IMR-90 (cell line): ENCODE data around the gene LGALS3. TPM values are rescaled to one million over a fixed set of nuclear protein-coding genes. Genes with fewer than 3 reads are reported as not detected.

Experiments
- ATAC-seq: fragments of 200-7000 bp; cut with Tn5 transposase; 2 replicates; pipeline ENCODE4 v1.9.1; 2020; ENCODE audit warnings: low read depth, mild to moderate bottlenecking, moderate library complexity
- BruUV-seq: library from RNA; stranded (reverse); fragments of 400-500 nt; replicated peaks from 2 replicates; lab custom pipeline; 2021; lab: Mats Ljungman, UMichigan
- CTCF ChIA-PET: fragments of 300-600 bp; formaldehyde crosslinking; extraction: SDS; loops from one replicate; lab custom pipeline; 2021; ENCODE audit warnings: antibody characterized with exemption; lab: Yijun Ruan, JAX
- POLR2A ChIA-PET: fragments of 300-600 bp; sonication (Branson Sonifier 250); formaldehyde crosslinking; loops from one replicate; lab custom pipeline; 2022; ENCODE audit warnings: antibody characterized with exemption; ENCODE audit not compliant: unreplicated experiment; lab: Charles Lee
- DNase-seq: peaks from one replicate; pipeline ENCODE4 v3.0.0; 2013
- H2AFZ ChIP-seq: replicated peaks from 2 replicates; pipeline ENCODE3; 2013; ENCODE audit warnings: low read length, mild to moderate bottlenecking; ENCODE audit not compliant: poor library complexity
- H2AK5ac ChIP-seq: 2 replicates; pipeline ENCODE4 v1.6.1; 2013; ENCODE audit warnings: low read depth, low read length, inconsistent platforms
- H2AK9ac ChIP-seq: replicated peaks from 2 replicates; pipeline ENCODE3; 2013; ENCODE audit warnings: mild to moderate bottlenecking, low read depth, low read length, moderate library complexity; ENCODE audit not compliant: poor library complexity
- H2BK120ac ChIP-seq: 2 replicates; pipeline ENCODE4 v1.6.1; 2013; ENCODE audit warnings: low read depth, low read length, inconsistent platforms
- H2BK15ac ChIP-seq: 3 replicates; pipeline ENCODE4 v1.6.1; 2013; ENCODE audit warnings: low read depth, low read length, inconsistent platforms
- H2BK20ac ChIP-seq: 2 replicates; pipeline ENCODE4 v1.6.1; 2013; ENCODE audit warnings: low read depth, mild to moderate bottlenecking, inconsistent platforms, low read length, moderate library complexity
- H2BK5ac ChIP-seq: 2 replicates; pipeline ENCODE4 v1.6.1; 2013; ENCODE audit warnings: mild to moderate bottlenecking, low read depth, low read length, inconsistent platforms; ENCODE audit not compliant: poor library complexity, severe bottlenecking
- H3K14ac ChIP-seq: replicated peaks from 2 replicates; pipeline ENCODE4 v1.6.1; 2013; ENCODE audit warnings: low read depth, low read length, inconsistent platforms
- H3K18ac ChIP-seq: 2 replicates; pipeline ENCODE4 v1.6.1; 2013; ENCODE audit warnings: low read depth, low read length, control low read depth
- H3K23ac ChIP-seq: 2 replicates; pipeline ENCODE4 v1.6.1; 2013; ENCODE audit warnings: low read depth, low read length, inconsistent platforms
- H3K27ac ChIP-seq: 2 replicates; pipeline ENCODE4 v1.5.1; 2013; ENCODE audit warnings: mild to moderate bottlenecking, control low read depth, low read length; ENCODE audit not compliant: insufficient read depth
- H3K27me3 ChIP-seq: 2 replicates; pipeline ENCODE4 v1.6.1; 2013; ENCODE audit warnings: low read length; ENCODE audit not compliant: control insufficient read depth, insufficient read depth
- H3K36me3 ChIP-seq: 2 replicates; pipeline ENCODE4 v1.6.1; 2013; ENCODE audit warnings: low read length, mixed read lengths; ENCODE audit not compliant: control insufficient read depth, insufficient read depth
- H3K4ac ChIP-seq: 2 replicates; pipeline ENCODE4 v1.6.1; 2013; ENCODE audit warnings: low read depth, low read length, inconsistent platforms
- H3K4me1 ChIP-seq: 2 replicates; pipeline ENCODE4 v1.6.1; 2013; ENCODE audit warnings: low read length, mixed read lengths; ENCODE audit not compliant: control insufficient read depth, insufficient read depth
- H3K4me2 ChIP-seq: 2 replicates; pipeline ENCODE4 v1.6.1; 2013; ENCODE audit warnings: low read depth, mild to moderate bottlenecking, control low read depth, low read length, moderate library complexity
- H3K4me3 ChIP-seq: 2 replicates; pipeline ENCODE4 v1.5.1; 2013; ENCODE audit warnings: low read depth, mild to moderate bottlenecking, control low read depth, low read length, moderate library complexity; ENCODE audit not compliant: insufficient read depth
- H3K56ac ChIP-seq: 2 replicates; pipeline ENCODE4 v1.6.1; 2013; ENCODE audit warnings: low read length, inconsistent platforms; ENCODE audit not compliant: insufficient read depth; ENCODE audit errors: extremely low read depth
- H3K79me1 ChIP-seq, 2 experiments: 2 replicates each; pipeline ENCODE4 v1.6.1; 2013; ENCODE audit warnings: low read length in 2 of 2, inconsistent platforms in 1 of 2, low read depth in 1 of 2
- H3K9ac ChIP-seq: 2 replicates; pipeline ENCODE4 v1.6.1; 2013; ENCODE audit warnings: low read depth, low read length, control low read depth
- H3K9me1 ChIP-seq: 2 replicates; pipeline ENCODE4 v1.6.1; 2013; ENCODE audit warnings: low read length, inconsistent platforms; ENCODE audit not compliant: insufficient read depth
- H3K9me3 ChIP-seq: 2 replicates; pipeline ENCODE4 v1.6.1; 2013; ENCODE audit warnings: low read length; ENCODE audit not compliant: control insufficient read depth, insufficient read depth
- H4K20me1 ChIP-seq: 2 replicates; pipeline ENCODE4 v1.6.1; 2013; ENCODE audit warnings: low read length, inconsistent platforms; ENCODE audit not compliant: insufficient read depth
- H4K5ac ChIP-seq: 2 replicates; pipeline ENCODE4 v1.6.1; 2013; ENCODE audit warnings: mild to moderate bottlenecking, low read depth, low read length, control low read depth
- H4K8ac ChIP-seq, 2 experiments: 2 replicates each; pipeline ENCODE4 v1.6.1; 2013; ENCODE audit warnings: low read depth in 2 of 2, low read length in 2 of 2, control low read depth in 1 of 2, inconsistent platforms in 1 of 2
- H4K91ac ChIP-seq: 2 replicates; pipeline ENCODE4 v1.6.1; 2013; ENCODE audit warnings: low read depth, low read length, inconsistent platforms; ENCODE audit not compliant: insufficient read depth
- BHLHE40 ChIP-seq: fragments of 150-350 bp; IDR thresholded peaks from 2 replicates; pipeline ENCODE4 v1.6.1; 2016; ENCODE audit warnings: mild to moderate bottlenecking, low read depth, low read length
- WGBS, 2 experiments: methylation state at CpG; one replicate each; pipeline versions ENCODE4 v1.1.5 to v1.1.7; 2013; ENCODE audit warnings: missing lambda C conversion rate in 2 of 2; ENCODE audit not compliant: insufficient read length in 1 of 2; ENCODE audit errors: extremely low coverage in 2 of 2; 5-methylcytosine and 5-hydroxymethylcytosine counted together
- dilution Hi-C: fragments of 300-500 bp; cut with HindIII; formaldehyde crosslinking; loops from one replicate; pipeline ENCODE4 v1.14.3; 2018; ENCODE audit warnings: low sequenced_read_pairs; ENCODE audit not compliant: unreplicated experiment
- in situ Hi-C: fragments of 300-500 bp; cut with MboI; formaldehyde crosslinking; loops from 3 replicates; pipeline ENCODE4 v1.14.3; 2019; ENCODE audit warnings: low sequenced_read_pairs, inconsistent platforms, mixed read lengths
- intact Hi-C: fragments of 100-400 bp; cut with micrococcal nuclease; formaldehyde crosslinking; loops from 2 replicates; pipeline ENCODE4 v1.10.0; 2022
- polyA plus RNA-seq, 3 experiments: library from polyadenylated mRNA; depleted of rRNA; stranded (reverse); fragments of >200 nt; gene quantifications; 2 replicates each; pipeline ENCODE4 v1.2.3, GENCODE V29; 2012; ENCODE audit warnings: low replicate concordance in 1 of 3
- total RNA-seq: library from RNA; depleted of rRNA; stranded (reverse); fragments of >200 nt; gene quantifications from 2 replicates; pipeline ENCODE4 v1.2.3, GENCODE V29; 2012

The LGALS3 gene
- total and polyA plus RNA-seq, 2 of the 4 experiments (the other 2 are of a cell fraction): 84.4 to 171 TPM

DNA sequence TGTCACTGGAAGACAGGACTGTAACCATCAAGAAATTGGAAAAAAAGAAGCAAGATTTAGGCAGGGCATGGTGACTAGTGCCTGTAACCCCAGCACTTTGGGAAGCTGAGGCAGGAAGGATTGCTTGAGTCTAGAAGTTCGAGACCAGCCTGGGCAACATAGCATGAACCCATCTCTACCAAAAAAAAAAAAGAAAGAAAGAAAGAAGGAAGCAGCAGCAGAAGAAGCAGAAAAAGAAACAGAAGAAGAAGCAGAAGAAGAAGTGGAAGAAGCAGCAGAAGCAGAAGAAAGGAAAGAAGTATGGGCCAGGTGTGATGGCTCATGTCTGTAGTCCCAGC lies 30.5 kb upstream of the LGALS3 start:
- in situ Hi-C loops: loop anchor here (5.0 kb wide), 1 partner anchor 34 kb away; no protein-coding TSS in a partner anchor
- POLR2A ChIA-PET: no interaction called here
- no peak overlapping the region for H3K56ac ChIP-seq

More for the DNA sequence above, 30.5 kb upstream of the LGALS3 start:
- Histone ChIP-seq H2AK9ac (no peak overlapping the region), H2BK120ac (peak overlapping the region; percentile 14; the same call in 1 of the 2 replicates), H4K91ac (no peak overlapping the region), H3K36me3 (no peaks in the 10 kb centered on the region), H2AK5ac (peak overlapping the region; percentile 9; the same call in 1 of the 2 replicates), H4K20me1 (no peaks in the 10 kb centered on the region), H3K4me2 (no peak overlapping the region), H2BK20ac (no peak overlapping the region), H2BK5ac (no peak overlapping the region), H3K9ac (no peak overlapping the region), H3K23ac (no peak overlapping the region), H4K8ac (no peak overlapping the region), H3K4me1 (peaks cover 11% of the 10 kb centered on the region), H2AFZ (no peak overlapping the region), H3K27me3 (no peaks in the 10 kb centered on the region), H3K79me1 (0 out of 4 replicates have a peak, but pooled peaks cover 0 to 4% of the 10 kb centered on the region in 2 experiments), H3K9me3 (no peaks in the 10 kb centered on the region), H3K18ac (no peak overlapping the region), H3K4ac (no peak overlapping the region), H3K9me1 (peaks cover 10% of the 10 kb centered on the region), H2BK15ac (0 out of 3 replicates have a peak overlapping the region, but pooled peaks have one; percentile 6), H3K14ac (no peak overlapping the region), H3K27ac (no peak overlapping the region), H3K4me3 (no peak overlapping the region), H4K5ac (no peak overlapping the region)
- intact Hi-C loops (no loop called here), dilution Hi-C loops (no loop called here)
- CTCF ChIA-PET: no interaction called here
- TF ChIP-seq BHLHE40: no peak
- no peak for ATAC-seq
- BruUV-seq: no TSS peak
- WGBS, 2 experiments: no CpG with 5 or more reads among the region's 1 CpG
- DNase-seq: no peak
